Transverse colon (tissue), 4 donors: Measurements from ENCODE around the gene GALNT11. TPM values are rescaled to one million over a fixed set of nuclear protein-coding genes. Genes with fewer than 3 reads are reported as not detected.
"Not testable (repeated sequence)": the region's sequence is repeated elsewhere in the genome, so short reads cannot be mapped to it uniquely, and the experiment has no call there.

Experiments
- DNase-seq: peaks from one replicate; pipeline ENCODE4 v3.0.0-alpha.2; 2019
- H3K27ac ChIP-seq, 4 donors: fragments of 200-600 bp; sonication (generic); 2 replicates each; pipeline ENCODE4 v1.5.1; 2016 to 2018; ENCODE audit warnings: inconsistent platforms in 4 of 4
- H3K27me3 ChIP-seq: fragments of 200-600 bp; sonication (generic); 2 replicates; pipeline ENCODE4 v1.5.1; 2017; ENCODE audit warnings: inconsistent platforms
- H3K36me3 ChIP-seq, 4 donors: fragments of 200-600 bp; sonication (generic); 2 replicates each; pipeline ENCODE4 v1.5.1; 2017 to 2019; ENCODE audit warnings: inconsistent platforms in 4 of 4
- H3K4me1 ChIP-seq, 4 donors: fragments of 200-600 bp; sonication (generic); 2 replicates each; pipeline ENCODE4 v1.5.1; 2017 to 2020; ENCODE audit warnings: inconsistent platforms in 4 of 4
- H3K4me3 ChIP-seq, 4 donors: fragments of 200-600 bp; sonication (generic); 1 replicate in 1 of 4; 2 replicates in 3 of 4; pipeline versions ENCODE4 v1.5.1 to v1.6.1; 2017 to 2019; ENCODE audit warnings: inconsistent platforms in 4 of 4
- H3K9me3 ChIP-seq, 2 donors: fragments of 200-600 bp; sonication (generic); 2 replicates each; pipeline ENCODE4 v1.5.1; 2017 to 2019; ENCODE audit warnings: inconsistent platforms in 2 of 2
- EP300 ChIP-seq: sonication (generic); formaldehyde crosslinking; IDR thresholded peaks from one replicate; pipeline ENCODE4 v1.6.1; 2017; ENCODE audit warnings: antibody characterized with exemption, low read depth
- POLR2A ChIP-seq: fragments of 450-650 bp; IDR thresholded peaks from one replicate; pipeline ENCODE4 v1.6.1; 2016; ENCODE audit warnings: antibody characterized with exemption, mild to moderate bottlenecking, moderate library complexity
- POLR2AphosphoS5 ChIP-seq, 3 donors: sonication (generic); formaldehyde crosslinking; IDR thresholded peaks; one replicate each; pipeline ENCODE4 v1.6.1; 2016; ENCODE audit warnings: antibody characterized with exemption in 3 of 3
- WGBS, 2 donors: methylation state at CpG; one replicate each; pipeline ENCODE4 v1.1.5; 2018; ENCODE audit warnings: low coverage in 1 of 2; 5-methylcytosine and 5-hydroxymethylcytosine counted together
- in situ Hi-C, 4 donors: fragments of 200-750 bp; cut with MboI; loops; one replicate each; pipeline versions ENCODE4 v1.15.0 to v1.15.1; 2017; ENCODE audit warnings: low sequenced_read_pairs in 3 of 4, low pct_ligation_motif_present in 1 of 4, low pct_unique_long_range_greater_than_20kb in 1 of 4
- intact Hi-C: fragments of 100-400 bp; cut with DNase I; formaldehyde crosslinking; loops from one replicate; pipeline ENCODE4 v1.15.1; 2023; ENCODE audit warnings: low total_unique reads
- total RNA-seq, 4 donors: library from RNA; depleted of rRNA; stranded (reverse); fragments of >200 nt; gene quantifications; one replicate each; pipeline ENCODE4 v1.1.0, GENCODE V29; 2016
- TF ChIP-seq, protein P1 (sequence below), 5 experiments: fragments of 200-600 bp in 3 of 5; fragments of 450-650 bp in 2 of 5; sonication (generic) in 3 of 5; IDR thresholded peaks; 1 replicate in 2 of 5; 2 replicates in 3 of 5; pipeline ENCODE4 v1.5.1; 2016 to 2017; ENCODE audit warnings: antibody characterized with exemption in 5 of 5, inconsistent platforms in 3 of 5, mild to moderate bottlenecking in 2 of 5, moderate library complexity in 1 of 5

The GALNT11 gene
- total RNA-seq, 4 donors from 2014 or later = 14.7 to 36.2 (median 24.0) TPM

DNA sequence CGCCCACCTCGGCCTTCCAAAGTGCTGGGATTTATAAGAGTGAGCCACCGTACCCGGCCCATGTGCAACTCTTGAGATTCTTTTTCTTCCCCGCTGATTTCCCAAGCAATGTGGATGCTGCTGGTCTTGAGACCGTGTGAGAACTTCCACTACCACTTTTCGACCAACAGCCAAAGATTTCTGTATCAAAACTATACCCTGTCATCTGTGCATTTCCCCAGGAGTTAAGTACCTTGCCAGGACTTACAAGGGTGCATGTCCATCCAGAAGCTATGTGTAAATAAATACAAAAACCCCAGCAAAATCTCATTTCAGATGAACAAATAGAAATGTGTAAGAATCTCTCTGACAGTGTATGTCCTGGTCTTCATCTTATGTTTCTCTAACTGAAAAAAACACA, 9.9 kb upstream of the GALNT11 start:
- 91 to 95% methylated on average over 4 to 7 of the region's 7 CpGs for WGBS, 2 donors
- H3K4me1 ChIP-seq = no peaks in the 10 kb centered on the region
- no peak overlapping the region for H3K27ac ChIP-seq
- intact Hi-C loops = no loop called here
- H3K36me3 ChIP-seq = no peaks in the 10 kb centered on the region
- H3K27me3 ChIP-seq = no peaks in the 10 kb centered on the region
- TF ChIP-seq EP300 = no peak
- no peak for TF ChIP-seq POLR2AphosphoS5 (IDR thresholded peaks at IDR 0.05)
- TF ChIP-seq, protein P1, sequence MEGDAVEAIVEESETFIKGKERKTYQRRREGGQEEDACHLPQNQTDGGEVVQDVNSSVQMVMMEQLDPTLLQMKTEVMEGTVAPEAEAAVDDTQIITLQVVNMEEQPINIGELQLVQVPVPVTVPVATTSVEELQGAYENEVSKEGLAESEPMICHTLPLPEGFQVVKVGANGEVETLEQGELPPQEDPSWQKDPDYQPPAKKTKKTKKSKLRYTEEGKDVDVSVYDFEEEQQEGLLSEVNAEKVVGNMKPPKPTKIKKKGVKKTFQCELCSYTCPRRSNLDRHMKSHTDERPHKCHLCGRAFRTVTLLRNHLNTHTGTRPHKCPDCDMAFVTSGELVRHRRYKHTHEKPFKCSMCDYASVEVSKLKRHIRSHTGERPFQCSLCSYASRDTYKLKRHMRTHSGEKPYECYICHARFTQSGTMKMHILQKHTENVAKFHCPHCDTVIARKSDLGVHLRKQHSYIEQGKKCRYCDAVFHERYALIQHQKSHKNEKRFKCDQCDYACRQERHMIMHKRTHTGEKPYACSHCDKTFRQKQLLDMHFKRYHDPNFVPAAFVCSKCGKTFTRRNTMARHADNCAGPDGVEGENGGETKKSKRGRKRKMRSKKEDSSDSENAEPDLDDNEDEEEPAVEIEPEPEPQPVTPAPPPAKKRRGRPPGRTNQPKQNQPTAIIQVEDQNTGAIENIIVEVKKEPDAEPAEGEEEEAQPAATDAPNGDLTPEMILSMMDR (IDR thresholded peaks at IDR 0.05) = no peak
- no peak for TF ChIP-seq POLR2A
- H3K9me3 ChIP-seq = no peaks in the 10 kb centered on the region
- no peak overlapping the region for H3K4me3 ChIP-seq
- in situ Hi-C loops = no loop called here
- no peak for DNase-seq

GRCh38 chr7:152016947-152017346, 8.5 kb upstream of the GALNT11 start:
- Histone ChIP-seq H3K9me3 (no peaks in the 10 kb centered on the region), H3K36me3 (no peaks in the 10 kb centered on the region), H3K27ac (no peak overlapping the region), H3K27me3 (no peaks in the 10 kb centered on the region), H3K4me1 (no peaks in the 10 kb centered on the region), H3K4me3 (no peak overlapping the region)
- intact Hi-C loops (no loop called here), in situ Hi-C loops (no loop called here)
- no peak for DNase-seq
- TF ChIP-seq POLR2A = no peak
- TF ChIP-seq, protein P1 (IDR thresholded peaks at IDR 0.05) = no peak
- no peak for TF ChIP-seq EP300
- no peak for TF ChIP-seq POLR2AphosphoS5 (IDR thresholded peaks at IDR 0.05)
- WGBS, 2 donors = 87 to 93% methylated on average over 2 to 3 of the region's 3 CpGs

- DNase-seq, H3K36me3 ChIP-seq, H3K4me3 ChIP-seq, in situ Hi-C loops, H3K27ac ChIP-seq, intact Hi-C loops, H3K4me1 ChIP-seq, H3K27me3 ChIP-seq, H3K9me3 ChIP-seq: not testable (repeated sequence)
- WGBS, 2 donors = 83% methylated on average over 6 of the region's 6 CpGs
These were observed 7.8 kb upstream of the GALNT11 start for GRCh38 chr7:152017683-152018082.

DNA sequence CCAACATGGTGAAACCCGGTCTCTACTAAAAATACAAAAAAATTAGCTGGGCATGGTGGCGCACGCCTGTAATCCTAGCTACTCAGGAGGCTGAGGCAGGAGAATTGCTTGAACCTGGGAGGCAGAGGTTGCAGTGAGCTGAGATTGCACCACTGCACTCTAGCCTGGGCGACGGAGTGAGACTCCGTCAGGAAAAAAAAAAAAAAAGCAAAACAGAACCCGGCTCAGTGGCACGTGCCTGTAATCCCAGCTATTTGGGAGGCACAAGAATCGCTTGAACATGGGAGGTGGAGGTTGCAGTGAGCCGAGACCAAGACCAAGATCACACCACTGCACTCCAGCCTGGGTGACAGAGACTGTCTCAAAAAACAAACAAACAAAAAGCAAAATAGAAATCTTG, 3.7 kb upstream of the GALNT11 start:
- in situ Hi-C loops = not testable (repeated sequence)
- intact Hi-C loops = loop anchor here (10.0 kb wide), 1 partner anchor 123 kb away; no protein-coding TSS in a partner anchor

DNA sequence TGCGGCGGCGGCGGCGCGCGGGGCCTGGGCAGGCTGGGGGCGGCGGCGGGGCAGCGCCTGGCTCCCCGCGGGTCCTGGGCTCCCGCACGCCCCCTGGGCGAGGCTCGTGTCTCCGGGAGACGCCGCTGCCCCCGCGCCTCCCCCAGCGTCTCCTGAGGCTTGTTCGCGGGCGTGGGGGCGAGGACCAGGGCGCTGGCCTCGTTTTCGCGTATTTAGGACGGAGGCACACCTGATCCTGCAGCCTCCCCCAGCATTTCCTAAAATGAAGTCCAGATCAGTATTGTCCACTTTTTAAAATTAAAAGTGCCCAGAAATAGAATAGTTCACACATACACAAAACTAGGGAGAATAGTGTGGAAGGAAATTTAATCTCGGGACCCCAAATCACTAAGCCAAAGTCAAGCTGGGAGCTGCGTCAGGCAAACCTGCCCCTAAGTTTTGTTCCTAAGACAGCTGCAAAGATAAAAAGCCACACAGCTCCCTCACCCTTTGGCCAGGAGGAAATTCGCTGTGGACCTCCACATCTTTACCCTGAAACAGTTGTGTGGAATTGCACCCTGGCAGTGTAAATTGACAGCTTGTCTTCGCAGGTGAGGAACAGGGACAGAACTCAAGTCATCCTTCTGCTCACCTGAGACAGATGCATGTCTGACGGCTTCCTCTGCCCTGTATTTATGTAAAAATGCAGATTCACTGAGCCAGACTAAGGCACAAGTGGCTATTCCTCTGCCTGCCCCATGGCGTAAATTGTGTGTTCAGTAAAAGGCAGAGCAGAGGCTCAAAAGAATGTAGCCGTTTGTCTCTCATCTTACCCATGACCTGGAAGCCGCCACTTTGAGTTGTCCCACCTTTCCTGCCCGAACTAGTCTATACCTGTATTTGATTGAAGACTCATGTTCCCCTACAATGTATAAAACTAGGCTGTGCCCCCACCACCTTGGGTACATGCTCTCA, 740 bp downstream of the GALNT11 start:
- Histone ChIP-seq H3K27ac (peak overlapping the region; percentile 89 to 92 (median 90)), H3K4me3 (peak overlapping the region; percentile 51 to 80 (median 72)), H3K9me3 (no peaks in the 10 kb centered on the region), H3K27me3 (no peaks in the 10 kb centered on the region), H3K36me3 (no peaks in the 10 kb centered on the region), H3K4me1 (peaks cover 6 to 14% (median 9%) of the 10 kb centered on the region in 4 donors)
- DNase-seq = no peak
- intact Hi-C loops = loop anchor here (10.0 kb wide), 1 partner anchor 119 kb away; no protein-coding TSS in a partner anchor
- in situ Hi-C loops = no loop called here
- no peak for TF ChIP-seq EP300
- TF ChIP-seq, protein P1 (IDR thresholded peaks at IDR 0.05) = peak in 2 of 5 experiments; percentile 4 to 6
- WGBS, 2 donors = 16 to 37% methylated on average over 6 to 30 of the region's 41 CpGs

More for the DNA sequence above, 3.7 kb upstream of the GALNT11 start:
- DNase-seq, H3K27me3 ChIP-seq, H3K4me1 ChIP-seq, H3K36me3 ChIP-seq, H3K4me3 ChIP-seq, H3K9me3 ChIP-seq, H3K27ac ChIP-seq: not testable (repeated sequence)
- 74 to 82% methylated on average over 9 to 10 of the region's 10 CpGs for WGBS, 2 donors

GRCh38 chr7:152027491-152028365, 2.3 kb downstream of the GALNT11 start:
- H3K4me3 ChIP-seq, H3K36me3 ChIP-seq, H3K9me3 ChIP-seq, H3K27me3 ChIP-seq, DNase-seq, in situ Hi-C loops, H3K27ac ChIP-seq: not testable (repeated sequence)
- 93 to 97% methylated on average over 7 to 20 of the region's 20 CpGs for WGBS, 2 donors
- intact Hi-C loops = loop anchor here (10.0 kb wide), 1 partner anchor 117 kb away; no protein-coding TSS in a partner anchor
- H3K4me1 ChIP-seq = peaks cover 6 to 14% (median 9%) of the 10 kb centered on the region in 4 donors
